Mesothelial cell of epicardium (in vitro differentiated cells): ENCODE measurements around the gene HGF. TPM values are rescaled to one million over a fixed set of nuclear protein-coding genes. Genes with fewer than 3 reads are reported as not detected.

Experiments used
- DNase-seq, 2 experiments: peaks; one replicate each; pipeline ENCODE4 v3.0.0; 2021; ENCODE audit warnings: low spot score in 2 of 2; ENCODE audit not compliant: unreplicated experiment in 2 of 2
- H3K27ac Mint-ChIP-seq: 2 replicates; pipeline ENCODE4 v1.8.0; 2021; ENCODE audit warnings: mixed read lengths
- H3K27me3 Mint-ChIP-seq: 2 replicates; pipeline ENCODE4 v1.8.0; 2021; ENCODE audit warnings: low read depth, mixed read lengths
- H3K36me3 Mint-ChIP-seq: 2 replicates; pipeline ENCODE4 v1.8.0; 2021; ENCODE audit warnings: mixed read lengths
- H3K4me1 Mint-ChIP-seq: 2 replicates; pipeline ENCODE4 v1.8.0; 2021; ENCODE audit warnings: mixed read lengths
- H3K4me3 Mint-ChIP-seq: 2 replicates; pipeline ENCODE4 v1.8.0; 2021; ENCODE audit warnings: mild to moderate bottlenecking, moderate library complexity, mixed read lengths
- H3K9me3 Mint-ChIP-seq: 2 replicates; pipeline ENCODE4 v1.8.0; 2021; ENCODE audit warnings: mixed read lengths
- total RNA-seq: library from RNA; stranded (reverse); gene quantifications from 3 replicates; pipeline ENCODE4 v1.2.1, GENCODE V29; 2021
- TF ChIP-seq, protein P1 (sequence below): fragments of 200-600 bp; sonication (generic); IDR thresholded peaks from one replicate; pipeline ENCODE4 v1.5.0; 2021; ENCODE audit warnings: antibody characterized with exemption; ENCODE audit not compliant: unreplicated experiment

The HGF gene
- total RNA-seq, 1 donor from 2014 or later: 15.1 TPM

DNA sequence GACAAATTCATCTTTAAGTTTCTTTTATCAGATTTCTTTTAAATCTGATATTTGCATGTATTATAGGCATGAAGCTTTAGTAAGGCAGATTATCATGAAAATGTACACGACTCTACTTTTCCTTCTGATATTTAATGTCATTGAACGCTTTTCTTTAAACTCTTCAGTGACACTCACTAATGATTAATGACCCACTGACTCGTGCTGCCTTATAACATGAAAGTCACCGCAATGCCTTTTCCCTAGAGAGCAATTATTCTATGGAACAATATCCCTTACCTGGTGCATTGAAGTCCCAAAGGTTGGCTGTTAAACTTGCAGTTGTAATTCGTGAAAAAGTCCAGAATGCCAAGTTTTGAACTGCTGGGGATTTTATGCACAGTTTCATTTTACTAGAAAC is 33.4 kb upstream of the HGF start:
- no peak for DNase-seq
- no peak overlapping the region for H3K27ac Mint-ChIP-seq
- TF ChIP-seq, protein P1, sequence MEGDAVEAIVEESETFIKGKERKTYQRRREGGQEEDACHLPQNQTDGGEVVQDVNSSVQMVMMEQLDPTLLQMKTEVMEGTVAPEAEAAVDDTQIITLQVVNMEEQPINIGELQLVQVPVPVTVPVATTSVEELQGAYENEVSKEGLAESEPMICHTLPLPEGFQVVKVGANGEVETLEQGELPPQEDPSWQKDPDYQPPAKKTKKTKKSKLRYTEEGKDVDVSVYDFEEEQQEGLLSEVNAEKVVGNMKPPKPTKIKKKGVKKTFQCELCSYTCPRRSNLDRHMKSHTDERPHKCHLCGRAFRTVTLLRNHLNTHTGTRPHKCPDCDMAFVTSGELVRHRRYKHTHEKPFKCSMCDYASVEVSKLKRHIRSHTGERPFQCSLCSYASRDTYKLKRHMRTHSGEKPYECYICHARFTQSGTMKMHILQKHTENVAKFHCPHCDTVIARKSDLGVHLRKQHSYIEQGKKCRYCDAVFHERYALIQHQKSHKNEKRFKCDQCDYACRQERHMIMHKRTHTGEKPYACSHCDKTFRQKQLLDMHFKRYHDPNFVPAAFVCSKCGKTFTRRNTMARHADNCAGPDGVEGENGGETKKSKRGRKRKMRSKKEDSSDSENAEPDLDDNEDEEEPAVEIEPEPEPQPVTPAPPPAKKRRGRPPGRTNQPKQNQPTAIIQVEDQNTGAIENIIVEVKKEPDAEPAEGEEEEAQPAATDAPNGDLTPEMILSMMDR: no peak
- no peaks in the 10 kb centered on the region for H3K27me3 Mint-ChIP-seq
- no peak overlapping the region for H3K4me3 Mint-ChIP-seq
- no peaks in the 10 kb centered on the region for H3K9me3 Mint-ChIP-seq
- H3K36me3 Mint-ChIP-seq: no peaks in the 10 kb centered on the region
- peaks cover 8% of the 10 kb centered on the region for H3K4me1 Mint-ChIP-seq

DNA sequence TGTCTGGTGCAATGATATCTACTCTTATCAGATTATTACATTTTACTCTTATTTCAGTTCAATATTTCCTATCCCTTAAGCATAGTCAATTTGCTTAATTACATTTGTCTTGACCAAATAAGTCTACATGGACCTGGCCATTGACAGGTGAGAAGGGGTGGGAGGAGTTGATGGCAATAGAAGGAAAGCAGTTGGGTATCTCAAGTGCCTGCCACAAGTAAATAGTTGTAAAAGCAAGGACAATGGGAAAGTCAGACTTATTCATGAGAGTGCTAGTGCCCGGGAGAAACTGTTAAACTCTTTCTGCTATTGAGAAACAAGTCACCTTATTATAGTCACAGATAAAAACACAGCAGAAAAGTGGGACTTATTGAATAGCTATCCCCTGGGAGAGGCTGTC is 32.4 kb upstream of the HGF start:
- TF ChIP-seq, protein P1: no peak
- no peaks in the 10 kb centered on the region for H3K9me3 Mint-ChIP-seq
- no peak overlapping the region for H3K4me3 Mint-ChIP-seq
- H3K4me1 Mint-ChIP-seq: peaks cover 8% of the 10 kb centered on the region
- no peaks in the 10 kb centered on the region for H3K36me3 Mint-ChIP-seq
- no peaks in the 10 kb centered on the region for H3K27me3 Mint-ChIP-seq
- no peak for DNase-seq
- no peak overlapping the region for H3K27ac Mint-ChIP-seq

DNA sequence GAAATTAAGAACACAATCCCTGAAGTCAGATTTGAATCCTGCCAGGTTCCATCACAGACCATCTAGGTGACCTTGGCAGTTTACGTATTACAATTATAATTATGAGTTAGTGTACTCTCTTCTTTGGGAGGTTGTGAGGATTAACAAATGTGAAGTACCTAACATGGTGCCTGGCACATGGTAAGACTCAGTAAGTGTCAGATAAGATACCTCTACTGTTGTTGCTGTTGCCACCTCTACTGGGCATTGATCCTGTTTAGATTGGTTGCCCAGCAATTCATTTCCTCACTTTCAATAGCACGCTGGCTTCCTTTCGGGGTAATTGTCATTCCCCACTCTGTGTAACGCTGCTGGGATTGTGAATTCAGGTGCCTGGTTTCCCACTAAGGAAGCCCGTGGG is 31.7 kb upstream of the HGF start:
- DNase-seq: no peak
- Mint-ChIP-seq H3K27ac (no peak overlapping the region), H3K27me3 (no peaks in the 10 kb centered on the region), H3K36me3 (no peaks in the 10 kb centered on the region), H3K9me3 (no peaks in the 10 kb centered on the region), H3K4me3 (no peak overlapping the region), H3K4me1 (peaks cover 8% of the 10 kb centered on the region)
- TF ChIP-seq, protein P1: no peak

DNA sequence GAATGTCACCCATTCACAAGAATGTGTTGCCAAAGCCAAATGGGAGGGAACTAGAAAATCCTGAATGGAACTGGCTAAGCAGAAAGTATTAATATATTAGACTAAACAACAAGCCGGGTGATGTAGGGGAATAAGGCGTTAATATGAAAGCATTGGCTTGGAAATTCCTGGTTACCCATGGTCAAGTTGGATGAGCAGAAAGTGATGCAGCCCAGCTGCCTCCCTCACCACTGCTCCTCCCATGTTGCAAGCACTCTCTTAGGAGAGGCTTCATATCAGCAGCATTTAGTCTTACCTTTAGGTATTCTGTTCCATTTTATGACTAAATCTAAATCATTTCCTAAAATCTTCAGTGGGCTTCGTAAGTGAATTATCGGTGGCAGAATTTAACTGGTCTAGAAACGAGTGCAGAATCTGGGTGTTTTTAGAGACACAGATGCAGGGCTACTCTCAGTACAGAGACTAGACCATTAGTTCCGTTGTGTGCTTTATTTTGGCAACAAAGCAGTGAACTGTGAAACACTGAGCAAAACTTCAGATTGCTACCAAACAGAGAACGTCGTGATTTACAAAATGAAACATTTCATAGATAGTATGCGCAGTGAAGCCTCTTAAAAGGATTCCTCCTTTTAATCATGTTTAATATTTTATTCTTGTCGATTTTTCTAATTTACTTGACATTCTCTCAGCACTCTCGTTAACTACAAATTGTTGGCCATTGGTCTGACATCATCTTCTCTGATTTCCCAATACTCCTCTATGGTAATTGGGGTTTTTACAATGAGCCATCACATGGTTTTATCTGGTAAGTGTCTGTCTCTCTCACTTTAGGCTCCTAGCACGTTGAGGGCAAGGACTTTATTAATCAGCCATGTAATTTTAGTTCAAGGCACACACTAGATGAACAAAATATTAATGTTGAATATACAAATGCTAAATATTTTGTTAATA is 22.0 kb upstream of the HGF start:
- no peak overlapping the region for H3K27ac Mint-ChIP-seq
- no peaks in the 10 kb centered on the region for H3K9me3 Mint-ChIP-seq
- peaks cover 14% of the 10 kb centered on the region for H3K4me1 Mint-ChIP-seq
- no peaks in the 10 kb centered on the region for H3K27me3 Mint-ChIP-seq
- DNase-seq: no peak
- H3K4me3 Mint-ChIP-seq: no peak overlapping the region
- H3K36me3 Mint-ChIP-seq: no peaks in the 10 kb centered on the region
- TF ChIP-seq, protein P1: no peak

DNA sequence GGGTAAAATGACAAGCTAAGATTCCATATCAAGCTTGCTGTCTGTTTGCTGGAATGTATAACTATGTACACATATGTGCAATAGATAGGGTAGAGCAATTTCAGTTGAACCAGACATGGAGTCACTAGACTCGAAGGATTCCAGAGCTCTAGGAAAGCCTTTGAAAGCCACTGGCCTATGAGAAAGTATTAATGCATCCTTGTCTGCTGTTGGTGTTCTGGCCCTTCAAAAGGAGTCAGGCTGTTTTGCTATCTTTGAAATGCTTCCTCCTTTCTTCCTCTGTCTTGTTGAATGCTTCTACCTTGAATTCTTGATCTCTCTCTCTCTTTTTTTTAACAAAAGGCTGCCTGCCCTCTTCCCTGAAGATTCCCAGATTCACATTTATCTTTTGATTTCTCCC is 20.8 kb upstream of the HGF start:
- no peaks in the 10 kb centered on the region for H3K9me3 Mint-ChIP-seq
- H3K27me3 Mint-ChIP-seq: no peaks in the 10 kb centered on the region
- no peak for DNase-seq
- no peaks in the 10 kb centered on the region for H3K36me3 Mint-ChIP-seq
- no peak overlapping the region for H3K4me3 Mint-ChIP-seq
- peaks cover 14% of the 10 kb centered on the region for H3K4me1 Mint-ChIP-seq
- H3K27ac Mint-ChIP-seq: no peak overlapping the region
- TF ChIP-seq, protein P1: no peak
